ENCODE measurements around the gene USP43. TPM values are rescaled to one million over a fixed set of nuclear protein-coding genes. Genes with fewer than 3 reads are reported as not detected.
A peak's percentile ranks its signal among the peaks of the same experiment; 100 is the strongest.
"Not testable (repeated sequence)": the region's sequence is repeated elsewhere in the genome, so short reads cannot be mapped to it uniquely, and the experiment has no call there.

Gene USP43
- total RNA-seq, 2 experiments from 2014 or later = 0.25 to 0.30 TPM

DNA sequence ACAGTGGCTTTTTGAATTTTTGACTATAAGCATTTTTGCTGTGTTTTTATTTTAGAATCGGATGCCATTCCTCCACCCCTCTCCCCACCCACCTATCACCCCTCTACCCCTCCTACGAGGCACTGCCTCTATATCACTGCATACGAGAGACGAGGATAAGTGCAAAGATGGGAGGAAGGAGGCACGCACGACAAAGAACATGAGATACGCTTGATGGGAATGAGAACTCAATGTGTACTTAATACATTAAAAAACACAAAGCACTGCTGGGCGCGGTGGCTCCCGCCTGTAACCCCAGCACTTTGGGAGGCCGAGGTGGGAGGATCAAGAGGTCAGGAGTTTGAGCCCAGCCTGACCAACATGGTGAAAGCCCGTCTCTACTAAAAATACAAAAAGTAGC, 8.8 kb upstream of the USP43 start:
- Mint-ChIP-seq H3K27me3 (peaks cover 8% of the 10 kb centered on the region), H3K9me3 (no peaks in the 10 kb centered on the region), H3K4me3 (no peak overlapping the region), H3K36me3 (ENCODE audit: low read depth) (no peaks in the 10 kb centered on the region), H3K4me1 (no peaks in the 10 kb centered on the region), H3K27ac (no peak overlapping the region)
- no peak for DNase-seq
- CTCF ChIA-PET = no interaction called here
- POLR2A ChIA-PET = no interaction called here

GRCh38 chr17:9640388-9640787, 4.9 kb upstream of the USP43 start:
- H3K4me3 Mint-ChIP-seq; H3K27ac Mint-ChIP-seq; H3K36me3 Mint-ChIP-seq (ENCODE audit: low read depth); H3K4me1 Mint-ChIP-seq; H3K9me3 Mint-ChIP-seq; DNase-seq; CTCF ChIA-PET; POLR2A ChIA-PET: not testable (repeated sequence)
- H3K27me3 Mint-ChIP-seq = peaks cover 34% of the 10 kb centered on the region

GRCh38 chr17:9643611-9644010, 1.7 kb upstream of the USP43 start:
- no peak for DNase-seq
- CTCF ChIA-PET = no interaction called here
- Mint-ChIP-seq H3K27me3 (peaks cover 54% of the 10 kb centered on the region), H3K4me3 (no peak overlapping the region), H3K27ac (no peak overlapping the region), H3K36me3 (ENCODE audit: low read depth) (no peaks in the 10 kb centered on the region), H3K4me1 (peaks cover 14% of the 10 kb centered on the region), H3K9me3 (no peaks in the 10 kb centered on the region)
- POLR2A ChIA-PET = no interaction called here

DNA sequence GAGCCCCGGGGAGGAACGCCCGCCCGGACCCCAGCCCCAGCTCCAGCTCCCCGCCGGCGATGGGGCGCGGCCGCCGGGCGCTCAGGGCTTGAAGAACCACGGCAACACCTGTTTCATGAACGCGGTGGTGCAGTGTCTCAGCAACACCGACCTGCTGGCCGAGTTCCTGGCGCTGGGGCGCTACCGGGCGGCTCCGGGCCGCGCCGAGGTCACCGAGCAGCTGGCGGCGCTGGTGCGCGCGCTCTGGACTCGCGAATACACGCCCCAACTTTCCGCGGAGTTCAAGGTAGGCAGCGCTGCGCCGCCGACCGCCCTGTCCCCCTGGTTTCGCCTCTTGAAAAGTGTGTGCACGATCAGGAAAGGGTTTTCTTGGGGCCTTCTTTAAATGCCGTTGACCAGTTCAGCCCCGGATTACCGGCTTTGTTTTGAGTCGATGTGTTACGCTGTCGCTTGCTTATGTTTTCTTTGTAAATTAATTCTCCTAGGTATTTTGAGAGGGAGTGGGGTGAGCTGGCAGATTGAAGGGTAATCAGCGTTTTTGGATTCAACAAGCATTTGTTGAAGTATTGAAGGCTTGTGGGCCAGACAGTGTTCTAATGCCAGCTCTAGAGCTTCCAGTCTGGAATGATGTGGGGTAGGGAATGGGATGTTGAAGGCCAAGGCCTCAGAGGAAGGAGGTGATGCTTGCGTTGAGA, 681 bp downstream of the USP43 start:
- Mint-ChIP-seq H3K36me3 (ENCODE audit: low read depth) (no peaks in the 10 kb centered on the region), H3K27me3 (peaks cover 52% of the 10 kb centered on the region), H3K4me1 (peaks cover 14% of the 10 kb centered on the region), H3K27ac (no peak overlapping the region), H3K4me3 (peak overlapping the region; percentile 38), H3K9me3 (no peaks in the 10 kb centered on the region)
- ChIA-PET POLR2A (interaction anchor here (0.6 kb wide), 1 partner anchor 1437 kb away, joined by 3 read pairs; no protein-coding TSS in a partner anchor), CTCF (no interaction called here)
- DNase-seq = peak; percentile 24

GRCh38 chr17:9646546-9646885, 1.2 kb downstream of the USP43 start:
- ChIA-PET CTCF (no interaction called here), POLR2A (no interaction called here)
- Mint-ChIP-seq H3K9me3 (no peaks in the 10 kb centered on the region), H3K27ac (no peak overlapping the region), H3K36me3 (ENCODE audit: low read depth) (no peaks in the 10 kb centered on the region), H3K4me3 (peak overlapping the region; percentile 38), H3K27me3 (peaks cover 53% of the 10 kb centered on the region), H3K4me1 (peaks cover 14% of the 10 kb centered on the region)
- DNase-seq = no peak

DNA sequence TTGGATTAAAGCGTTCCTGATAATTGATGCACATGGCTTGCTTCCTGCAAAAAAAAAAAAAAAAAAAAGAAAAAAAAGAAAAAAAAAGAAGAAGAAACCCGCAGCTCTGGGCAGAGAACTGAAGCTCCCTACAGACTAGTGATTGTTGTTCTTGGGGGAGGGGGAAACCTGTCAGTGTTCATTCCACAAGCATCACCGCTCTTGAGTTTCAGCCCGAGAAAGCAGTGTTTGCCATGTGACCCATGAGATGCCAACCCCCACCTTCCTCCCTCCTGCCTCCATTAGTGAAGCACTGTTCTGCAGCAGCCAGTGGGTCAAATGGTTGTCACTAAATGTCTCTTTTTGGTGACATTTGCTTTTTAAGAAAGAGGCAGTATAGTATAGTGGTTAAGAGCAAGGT, 1.7 kb downstream of the USP43 start:
- DNase-seq = no peak
- Mint-ChIP-seq H3K4me1 (peaks cover 14% of the 10 kb centered on the region), H3K27ac (no peak overlapping the region), H3K4me3 (no peak overlapping the region), H3K27me3 (peaks cover 50% of the 10 kb centered on the region), H3K36me3 (ENCODE audit: low read depth) (no peaks in the 10 kb centered on the region), H3K9me3 (no peaks in the 10 kb centered on the region)
- ChIA-PET POLR2A (no interaction called here), CTCF (no interaction called here)

- DNase-seq = no peak
- Mint-ChIP-seq H3K4me3 (no peak overlapping the region), H3K9me3 (no peaks in the 10 kb centered on the region), H3K27ac (no peak overlapping the region), H3K4me1 (peaks cover 14% of the 10 kb centered on the region), H3K27me3 (peaks cover 45% of the 10 kb centered on the region), H3K36me3 (ENCODE audit: low read depth) (no peaks in the 10 kb centered on the region)
- ChIA-PET POLR2A (no interaction called here), CTCF (no interaction called here)
Measured at GRCh38 chr17:9648521-9649110, 3.3 kb downstream of the USP43 start.

DNA sequence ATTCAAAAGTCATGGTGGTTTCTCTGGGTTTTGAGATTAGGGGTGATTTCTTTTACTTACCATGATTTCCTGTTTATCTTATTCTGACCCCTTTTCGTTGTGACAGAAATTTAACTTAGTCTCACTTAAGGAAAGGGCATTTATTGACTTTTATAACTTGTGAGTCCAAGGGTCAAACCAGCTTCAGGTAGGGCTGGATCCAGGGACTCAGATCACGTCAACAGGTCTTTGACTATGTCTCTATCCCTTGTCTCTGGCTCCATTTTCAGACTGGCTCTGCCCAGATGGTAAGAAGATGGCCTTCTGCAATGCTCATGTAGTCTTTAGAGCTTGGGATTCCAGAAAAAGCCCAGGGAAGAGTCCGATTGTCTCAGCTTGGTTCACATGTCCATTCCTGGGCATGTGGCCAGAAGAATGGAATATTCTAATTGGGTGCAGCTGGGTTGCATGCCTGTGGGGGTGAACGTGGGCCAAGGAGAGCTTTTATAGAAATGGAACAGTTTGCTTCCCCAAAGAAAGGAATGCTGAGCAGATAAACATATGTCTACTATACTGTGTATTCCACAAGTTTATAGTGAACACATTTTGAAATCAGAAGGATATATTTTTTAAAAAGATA, 13.4 kb downstream of the USP43 start:
- ChIA-PET CTCF (no interaction called here), POLR2A (no interaction called here)
- H3K27ac Mint-ChIP-seq = no peak overlapping the region
- no peaks in the 10 kb centered on the region for H3K4me1 Mint-ChIP-seq
- H3K36me3 Mint-ChIP-seq (ENCODE audit: low read depth) = no peaks in the 10 kb centered on the region
- H3K9me3 Mint-ChIP-seq = no peaks in the 10 kb centered on the region
- no peak for DNase-seq
- no peak overlapping the region for H3K4me3 Mint-ChIP-seq
- H3K27me3 Mint-ChIP-seq = peaks cover 11% of the 10 kb centered on the region

GRCh38 chr17:9661027-9661426, 15.7 kb downstream of the USP43 start:
- peaks cover 3% of the 10 kb centered on the region for H3K9me3 Mint-ChIP-seq
- ChIA-PET CTCF (no interaction called here), POLR2A (no interaction called here)
- H3K36me3 Mint-ChIP-seq (ENCODE audit: low read depth) = no peaks in the 10 kb centered on the region
- no peak for DNase-seq
- peaks cover 5% of the 10 kb centered on the region for H3K27me3 Mint-ChIP-seq
- H3K4me3 Mint-ChIP-seq = no peak overlapping the region
- no peak overlapping the region for H3K27ac Mint-ChIP-seq
- H3K4me1 Mint-ChIP-seq = peaks cover 9% of the 10 kb centered on the region

GRCh38 chr17:9663511-9663910, 18.2 kb downstream of the USP43 start:
- H3K27ac Mint-ChIP-seq; H3K36me3 Mint-ChIP-seq (ENCODE audit: low read depth); H3K9me3 Mint-ChIP-seq; CTCF ChIA-PET; H3K27me3 Mint-ChIP-seq; POLR2A ChIA-PET; H3K4me3 Mint-ChIP-seq; DNase-seq: not testable (repeated sequence)
- peaks cover 32% of the 10 kb centered on the region for H3K4me1 Mint-ChIP-seq

- POLR2A ChIA-PET = no interaction called here
- CTCF ChIA-PET = interaction anchor here (0.7 to 1.2 kb wide), 2 partner anchors 9 to 89 kb away, joined by 3 to 5 read pairs; no protein-coding TSS in a partner anchor
- Mint-ChIP-seq H3K36me3 (ENCODE audit: low read depth) (no peaks in the 10 kb centered on the region), H3K4me1 (peaks cover 40% of the 10 kb centered on the region), H3K27ac (peak overlapping the region; percentile 12), H3K4me3 (no peak overlapping the region), H3K9me3 (peaks cover 3% of the 10 kb centered on the region), H3K27me3 (peaks cover 23% of the 10 kb centered on the region)
- peak; percentile 34 for DNase-seq
Measured at GRCh38 chr17:9666461-9667050, 21.2 kb downstream of the USP43 start.

- POLR2A ChIA-PET = no interaction called here
- H3K9me3 Mint-ChIP-seq = peaks cover 3% of the 10 kb centered on the region
Measured at GRCh38 chr17:9668517-9668916, 23.2 kb downstream of the USP43 start.

GRCh38 chr17:9669551-9670008, 24.3 kb downstream of the USP43 start:
- ChIA-PET POLR2A (no interaction called here), CTCF (no interaction called here)
- no peaks in the 10 kb centered on the region for H3K9me3 Mint-ChIP-seq
- H3K27ac Mint-ChIP-seq = no peak overlapping the region
- peaks cover 40% of the 10 kb centered on the region for H3K4me1 Mint-ChIP-seq
- H3K4me3 Mint-ChIP-seq = no peak overlapping the region
- peaks cover 26% of the 10 kb centered on the region for H3K27me3 Mint-ChIP-seq
- H3K36me3 Mint-ChIP-seq (ENCODE audit: low read depth) = no peaks in the 10 kb centered on the region
- DNase-seq = no peak

More at GRCh38 chr17:9668517-9668916, 23.2 kb downstream of the USP43 start:
- CTCF ChIA-PET = no interaction called here
- H3K36me3 Mint-ChIP-seq (ENCODE audit: low read depth) = no peaks in the 10 kb centered on the region
- no peak overlapping the region for H3K27ac Mint-ChIP-seq
- peaks cover 26% of the 10 kb centered on the region for H3K27me3 Mint-ChIP-seq
- no peak for DNase-seq
- peaks cover 40% of the 10 kb centered on the region for H3K4me1 Mint-ChIP-seq
- no peak overlapping the region for H3K4me3 Mint-ChIP-seq

All from activated CD4-positive, alpha-beta memory T cell treated with anti-CD3 and anti-CD28 coated beads, Interleukin-2, amount 10 ng/mL, durations not matched to agents 7 days and 5 days (primary cell).